Measurements from ENCODE around the gene MAMDC4. TPM values are rescaled to one million over a fixed set of nuclear protein-coding genes. Genes with fewer than 3 reads are reported as not detected.
"Not testable (repeated sequence)": the region's sequence is repeated elsewhere in the genome, so short reads cannot be mapped to it uniquely, and the experiment has no call there.

Gene MAMDC4
- total RNA-seq (2021; ENCODE audit: unreplicated experiment) (6.3 TPM), Bru-seq, nascent RNA (percentile 28 among the genes with signal in this experiment), BruChase-seq, experiment 1, labeled RNA remaining after a 2-hour chase (percentile 35 among the genes with signal in this experiment), BruChase-seq, experiment 2, labeled RNA remaining after a 6-hour chase (percentile 50 among the genes with signal in this experiment)
- polyA plus RNA-seq (2012; ENCODE audit: insufficient read length) = 7.1 TPM
- long read RNA-seq, partial matches to known transcripts = 2 of 5 reads
- long read RNA-seq, other reads (novel, unspliced or antisense) = 3 of 5 reads

DNA sequence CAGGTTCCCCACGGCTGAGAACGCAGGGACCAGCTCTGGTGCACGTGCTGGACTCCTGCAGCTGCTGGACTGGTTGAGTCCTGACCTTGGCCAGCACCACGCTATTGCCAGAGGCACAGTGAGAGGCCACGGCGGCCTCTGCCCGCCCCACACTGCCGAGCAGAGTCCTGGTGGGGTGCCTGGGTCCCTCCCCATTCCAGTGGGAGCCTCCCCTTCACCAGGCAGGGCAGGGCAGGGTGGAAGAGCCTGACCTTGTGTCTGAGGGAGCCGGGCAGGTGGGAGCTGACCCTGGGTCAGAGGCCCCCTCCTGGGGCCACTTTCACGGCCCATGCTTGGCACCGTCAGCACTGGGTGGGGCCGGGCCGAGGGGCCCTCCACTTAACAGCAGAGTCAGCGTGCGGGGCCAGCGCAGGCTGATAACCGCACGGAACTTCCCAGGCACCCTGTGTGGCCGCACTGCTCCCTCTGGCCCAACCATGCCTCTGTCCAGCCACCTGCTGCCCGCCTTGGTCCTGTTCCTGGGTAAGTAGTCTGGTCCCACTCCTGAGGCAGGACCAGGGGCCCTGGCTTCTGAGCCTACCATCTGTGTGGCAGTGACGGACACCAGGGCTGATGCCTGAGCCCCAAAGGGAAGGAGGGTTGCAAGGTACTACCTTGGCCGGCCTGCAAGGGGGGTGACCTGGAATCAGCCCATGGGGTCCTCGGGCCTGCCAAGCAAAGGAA is at the start of gene MAMDC4:
Gene MAMDC4, plus strand, starts transcription at position 406 of the 723 bp plus-strand sequence. Its CDS starts 71 bp downstream, at position 477.
- intact Hi-C loops (cut with micrococcal nuclease; ENCODE audit: unreplicated experiment) = no loop called here
- ChIA-PET POLR2A (no interaction called here), CTCF (interaction anchor here (0.7 kb wide), 1 partner anchor 129 kb away, joined by 3 read pairs; no protein-coding TSS in a partner anchor)
- H3K36me3 ChIP-seq (ENCODE audit: control insufficient read depth, insufficient read depth, low read length) = no peaks in the 10 kb centered on the region
- DNase-seq (ENCODE audit: low read depth, low spot score) (no peak), ATAC-seq (no peak)
- no TSS peak for BruUV-seq (replicated peaks)
- H3K4me1 ChIP-seq (ENCODE audit: control insufficient read depth, insufficient read depth, low read length) = peaks cover 21% of the 10 kb centered on the region
- H3K4me3 ChIP-seq (ENCODE audit: low read depth in 2 of 2, low read length in 2 of 2) = no peak within 1 kb of the TSS
- in situ Hi-C loops (cut with HindIII; ENCODE audit: low pct_unique_long_range_greater_than_20kb, low sequenced_read_pairs) = no loop called here
- no peaks in the 10 kb centered on the region for H3K27me3 ChIP-seq (ENCODE audit: control insufficient read depth, insufficient read depth, low read length)
- no peaks in the 10 kb centered on the region for H3K9me3 ChIP-seq (ENCODE audit: control insufficient read depth, insufficient read depth, low read depth, low read length)
- peak within 1 kb of the TSS; percentile 59 for H3K27ac ChIP-seq (ENCODE audit: low read length)
- TF ChIP-seq, protein P1, sequence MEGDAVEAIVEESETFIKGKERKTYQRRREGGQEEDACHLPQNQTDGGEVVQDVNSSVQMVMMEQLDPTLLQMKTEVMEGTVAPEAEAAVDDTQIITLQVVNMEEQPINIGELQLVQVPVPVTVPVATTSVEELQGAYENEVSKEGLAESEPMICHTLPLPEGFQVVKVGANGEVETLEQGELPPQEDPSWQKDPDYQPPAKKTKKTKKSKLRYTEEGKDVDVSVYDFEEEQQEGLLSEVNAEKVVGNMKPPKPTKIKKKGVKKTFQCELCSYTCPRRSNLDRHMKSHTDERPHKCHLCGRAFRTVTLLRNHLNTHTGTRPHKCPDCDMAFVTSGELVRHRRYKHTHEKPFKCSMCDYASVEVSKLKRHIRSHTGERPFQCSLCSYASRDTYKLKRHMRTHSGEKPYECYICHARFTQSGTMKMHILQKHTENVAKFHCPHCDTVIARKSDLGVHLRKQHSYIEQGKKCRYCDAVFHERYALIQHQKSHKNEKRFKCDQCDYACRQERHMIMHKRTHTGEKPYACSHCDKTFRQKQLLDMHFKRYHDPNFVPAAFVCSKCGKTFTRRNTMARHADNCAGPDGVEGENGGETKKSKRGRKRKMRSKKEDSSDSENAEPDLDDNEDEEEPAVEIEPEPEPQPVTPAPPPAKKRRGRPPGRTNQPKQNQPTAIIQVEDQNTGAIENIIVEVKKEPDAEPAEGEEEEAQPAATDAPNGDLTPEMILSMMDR (IDR thresholded peaks at IDR 0.05) = no peak
- TF ChIP-seq TCF7L2 (IDR thresholded peaks at IDR 0.05; ENCODE audit: low read depth, low read length) (no peak), SIN3A (IDR thresholded peaks at IDR 0.05; ENCODE audit: borderline replicate concordance, insufficient read depth, low read depth, low read length) (no peak), POLR2AphosphoS5 (IDR thresholded peaks at IDR 0.05; ENCODE audit: low read depth, low read length) (no peak; the same call in 1 of the 2 replicates)
- TF ChIP-seq, protein P2, sequence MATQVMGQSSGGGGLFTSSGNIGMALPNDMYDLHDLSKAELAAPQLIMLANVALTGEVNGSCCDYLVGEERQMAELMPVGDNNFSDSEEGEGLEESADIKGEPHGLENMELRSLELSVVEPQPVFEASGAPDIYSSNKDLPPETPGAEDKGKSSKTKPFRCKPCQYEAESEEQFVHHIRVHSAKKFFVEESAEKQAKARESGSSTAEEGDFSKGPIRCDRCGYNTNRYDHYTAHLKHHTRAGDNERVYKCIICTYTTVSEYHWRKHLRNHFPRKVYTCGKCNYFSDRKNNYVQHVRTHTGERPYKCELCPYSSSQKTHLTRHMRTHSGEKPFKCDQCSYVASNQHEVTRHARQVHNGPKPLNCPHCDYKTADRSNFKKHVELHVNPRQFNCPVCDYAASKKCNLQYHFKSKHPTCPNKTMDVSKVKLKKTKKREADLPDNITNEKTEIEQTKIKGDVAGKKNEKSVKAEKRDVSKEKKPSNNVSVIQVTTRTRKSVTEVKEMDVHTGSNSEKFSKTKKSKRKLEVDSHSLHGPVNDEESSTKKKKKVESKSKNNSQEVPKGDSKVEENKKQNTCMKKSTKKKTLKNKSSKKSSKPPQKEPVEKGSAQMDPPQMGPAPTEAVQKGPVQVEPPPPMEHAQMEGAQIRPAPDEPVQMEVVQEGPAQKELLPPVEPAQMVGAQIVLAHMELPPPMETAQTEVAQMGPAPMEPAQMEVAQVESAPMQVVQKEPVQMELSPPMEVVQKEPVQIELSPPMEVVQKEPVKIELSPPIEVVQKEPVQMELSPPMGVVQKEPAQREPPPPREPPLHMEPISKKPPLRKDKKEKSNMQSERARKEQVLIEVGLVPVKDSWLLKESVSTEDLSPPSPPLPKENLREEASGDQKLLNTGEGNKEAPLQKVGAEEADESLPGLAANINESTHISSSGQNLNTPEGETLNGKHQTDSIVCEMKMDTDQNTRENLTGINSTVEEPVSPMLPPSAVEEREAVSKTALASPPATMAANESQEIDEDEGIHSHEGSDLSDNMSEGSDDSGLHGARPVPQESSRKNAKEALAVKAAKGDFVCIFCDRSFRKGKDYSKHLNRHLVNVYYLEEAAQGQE (IDR thresholded peaks at IDR 0.05; ENCODE audit: insufficient read depth in 1 of 2, low read depth in 2 of 2, low read length in 1 of 2) = no peak

DNA sequence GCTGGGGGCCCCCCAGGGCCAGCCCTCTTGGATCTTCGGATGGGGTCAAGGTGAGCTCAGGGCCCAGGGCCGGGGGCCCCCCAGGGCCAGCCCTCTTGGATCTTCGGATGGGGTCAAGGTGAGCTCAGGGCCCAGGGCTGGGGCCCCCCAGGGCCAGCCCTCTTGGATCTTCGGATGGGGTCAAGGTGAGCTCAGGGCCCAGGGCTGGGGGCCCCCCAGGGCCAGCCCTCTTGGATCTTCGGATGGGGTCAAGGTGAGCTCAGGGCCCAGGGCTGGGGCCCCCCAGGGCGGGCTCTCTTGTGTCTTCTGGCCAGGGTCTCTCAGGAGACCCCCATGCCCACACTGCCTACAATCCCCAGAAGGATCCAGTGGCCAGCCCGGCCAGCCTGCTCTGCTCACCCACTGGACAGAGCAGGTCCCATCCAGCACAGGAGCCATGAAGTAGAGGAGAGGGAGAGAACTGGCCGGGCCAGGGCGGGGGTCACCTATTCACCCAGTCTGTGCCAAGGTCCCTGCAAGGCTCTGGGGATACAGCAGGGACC is 49.1 kb upstream of the MAMDC4 start:
- POLR2A ChIA-PET; BruUV-seq (replicated peaks); ATAC-seq; H3K27ac ChIP-seq (ENCODE audit: low read length); H3K9me3 ChIP-seq (ENCODE audit: control insufficient read depth, insufficient read depth, low read depth, low read length); H3K4me3 ChIP-seq (ENCODE audit: low read depth in 2 of 2, low read length in 2 of 2); in situ Hi-C loops (cut with HindIII; ENCODE audit: low pct_unique_long_range_greater_than_20kb, low sequenced_read_pairs); intact Hi-C loops (cut with micrococcal nuclease; ENCODE audit: unreplicated experiment); H3K4me1 ChIP-seq (ENCODE audit: control insufficient read depth, insufficient read depth, low read length); CTCF ChIA-PET; H3K36me3 ChIP-seq (ENCODE audit: control insufficient read depth, insufficient read depth, low read length); H3K27me3 ChIP-seq (ENCODE audit: control insufficient read depth, insufficient read depth, low read length); DNase-seq (ENCODE audit: low read depth, low spot score): not testable (repeated sequence)
